Femur (tissue), 1 donor: ENCODE measurements around the gene CD320.
"Not testable (repeated sequence)": the region's sequence is repeated elsewhere in the genome, so short reads cannot be mapped to it uniquely, and the experiment has no call there.

ENCODE experiments used
- DNase-seq: peaks from one replicate; pipeline ENCODE4 v3.0.0-alpha.2; 2017

CD320 gene

GRCh38 chr19:8306235-8307054 is 1.7 kb downstream of the CD320 start:
- DNase-seq, result no peak

GRCh38 chr19:8305798-8306197 is 2.4 kb downstream of the CD320 start:
- DNase-seq, result no peak

- no peak for DNase-seq
Observed at GRCh38 chr19:8304841-8305621, 3.1 kb downstream of the CD320 start.

GRCh38 chr19:8302734-8303133 is 5.4 kb downstream of the CD320 start:
- no peak for DNase-seq

- DNase-seq, result peak; percentile 59
Observed at GRCh38 chr19:8302357-8302691, 5.8 kb downstream of the CD320 start.

GRCh38 chr19:8291337-8291736 is 16.8 kb downstream of the CD320 start:
- DNase-seq, result not testable (repeated sequence)

GRCh38 chr19:8276508-8276907 is 31.6 kb downstream of the CD320 start:
- DNase-seq, result not testable (repeated sequence)

GRCh38 chr19:8269724-8270123 is 38.4 kb downstream of the CD320 start:
- DNase-seq, result no peak

GRCh38 chr19:8265872-8266271 is 42.3 kb downstream of the CD320 start:
- DNase-seq, result no peak

GRCh38 chr19:8264248-8264647 is 43.9 kb downstream of the CD320 start:
- DNase-seq, result not testable (repeated sequence)

- no peak for DNase-seq
Observed at GRCh38 chr19:8262431-8262830, 45.7 kb downstream of the CD320 start.

- DNase-seq, result no peak
Observed at GRCh38 chr19:8261881-8262280, 46.3 kb downstream of the CD320 start.

GRCh38 chr19:8261347-8261746 is 46.8 kb downstream of the CD320 start:
- no peak for DNase-seq

GRCh38 chr19:8259922-8260247 is 48.3 kb downstream of the CD320 start:
- DNase-seq, result no peak

GRCh38 chr19:8259142-8259921 is 48.8 kb downstream of the CD320 start:
- DNase-seq, result no peak

GRCh38 chr19:8257052-8257443 is 51.1 kb downstream of the CD320 start:
- no peak for DNase-seq

- DNase-seq, result no peak
Observed at GRCh38 chr19:8256276-8257051, 51.7 kb downstream of the CD320 start.

- DNase-seq, result no peak
Observed at GRCh38 chr19:8255426-8256125, 52.6 kb downstream of the CD320 start.

- DNase-seq, result no peak
Observed at GRCh38 chr19:8254286-8255001, 53.7 kb downstream of the CD320 start.

GRCh38 chr19:8253678-8254077 is 54.5 kb downstream of the CD320 start:
- DNase-seq, result no peak

- peak; percentile 90 for DNase-seq
Observed at GRCh38 chr19:8252922-8253589, 55.1 kb downstream of the CD320 start.
